Measurements from ENCODE around the gene MKKS. TPM values are rescaled to one million over a fixed set of nuclear protein-coding genes. Genes with fewer than 3 reads are reported as not detected.

Gene MKKS
- total and polyA plus RNA-seq, 2 donors (not counting 1 experiment from before 2014, with no cell fraction given): 6.0 to 12.6 TPM

DNA sequence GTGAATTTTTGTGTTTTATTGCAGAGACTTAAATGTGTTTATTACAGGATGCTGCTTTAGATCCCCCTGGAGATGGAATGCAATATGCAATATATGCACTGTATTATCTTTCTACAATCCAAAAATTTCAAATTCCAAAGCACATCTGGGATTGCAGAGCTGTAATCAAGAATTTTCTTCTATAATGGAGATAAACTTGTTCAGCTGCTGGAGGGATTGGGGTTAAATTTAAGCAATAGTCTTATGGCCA lies 66.4 kb downstream of the MKKS start:
- peaks cover 22% of the 10 kb centered on the region for H3K27me3 Mint-ChIP-seq
- ChIA-PET CTCF (interaction anchor here (1.0 kb wide), 1 partner anchor 59 kb away, joined by 3 read pairs; no protein-coding TSS in a partner anchor), POLR2A (no interaction called here)
- H2AFZ ChIP-seq (ENCODE audit: insufficient read depth, low read depth, low read length, poor library complexity, severe bottlenecking): no peak overlapping the region
- no peak overlapping the region for H3K4me3 ChIP-seq (ENCODE audit: control extremely low read depth in 1 of 5, extremely low read depth in 1 of 5, insufficient read depth in 1 of 5, low read depth in 2 of 5, low read length in 4 of 5)
- TF ChIP-seq, protein P1, sequence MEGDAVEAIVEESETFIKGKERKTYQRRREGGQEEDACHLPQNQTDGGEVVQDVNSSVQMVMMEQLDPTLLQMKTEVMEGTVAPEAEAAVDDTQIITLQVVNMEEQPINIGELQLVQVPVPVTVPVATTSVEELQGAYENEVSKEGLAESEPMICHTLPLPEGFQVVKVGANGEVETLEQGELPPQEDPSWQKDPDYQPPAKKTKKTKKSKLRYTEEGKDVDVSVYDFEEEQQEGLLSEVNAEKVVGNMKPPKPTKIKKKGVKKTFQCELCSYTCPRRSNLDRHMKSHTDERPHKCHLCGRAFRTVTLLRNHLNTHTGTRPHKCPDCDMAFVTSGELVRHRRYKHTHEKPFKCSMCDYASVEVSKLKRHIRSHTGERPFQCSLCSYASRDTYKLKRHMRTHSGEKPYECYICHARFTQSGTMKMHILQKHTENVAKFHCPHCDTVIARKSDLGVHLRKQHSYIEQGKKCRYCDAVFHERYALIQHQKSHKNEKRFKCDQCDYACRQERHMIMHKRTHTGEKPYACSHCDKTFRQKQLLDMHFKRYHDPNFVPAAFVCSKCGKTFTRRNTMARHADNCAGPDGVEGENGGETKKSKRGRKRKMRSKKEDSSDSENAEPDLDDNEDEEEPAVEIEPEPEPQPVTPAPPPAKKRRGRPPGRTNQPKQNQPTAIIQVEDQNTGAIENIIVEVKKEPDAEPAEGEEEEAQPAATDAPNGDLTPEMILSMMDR (IDR thresholded peaks at IDR 0.05): no peak
- no peak for TF ChIP-seq EZH2 (IDR thresholded peaks at IDR 0.05; ENCODE audit: borderline replicate concordance, insufficient read depth, low read depth, low read length, poor library complexity, severe bottlenecking)
- DNase-seq (no peak), ATAC-seq (ENCODE audit: low read depth) (no peak)
- H3K27ac Mint-ChIP-seq: no peak overlapping the region
- intact Hi-C loops (cut with micrococcal nuclease): no loop called here
- H4K20me1 ChIP-seq (ENCODE audit: control insufficient read depth, insufficient read depth, low read length, poor library complexity, severe bottlenecking): no peaks in the 10 kb centered on the region
- no peak overlapping the region for H3K27ac ChIP-seq (ENCODE audit: low read length in 2 of 2)
- H3K9me3 Mint-ChIP-seq (ENCODE audit: insufficient read depth): no peaks in the 10 kb centered on the region
- peaks cover 0 to 3% (median 1%) of the 10 kb centered on the region in 4 experiments for H3K27me3 ChIP-seq (replicated peaks in 1 of 4; ENCODE audit: control extremely low read depth in 1 of 4, control insufficient read depth in 3 of 4, insufficient read depth in 4 of 4, low read length in 3 of 4)
- no peaks in the 10 kb centered on the region for H3K4me1 ChIP-seq (ENCODE audit: control insufficient read depth in 2 of 2, insufficient read depth in 2 of 2, low read length in 2 of 2)
- no peaks in the 10 kb centered on the region for H3K79me2 ChIP-seq (ENCODE audit: control insufficient read depth, insufficient read depth, low read length)
- no peaks in the 10 kb centered on the region for H3K9me3 ChIP-seq (ENCODE audit: control extremely low read depth in 1 of 3, control insufficient read depth in 2 of 3, insufficient read depth in 1 of 3, low read length in 2 of 3)
- no peaks in the 10 kb centered on the region for H3K36me3 ChIP-seq (replicated peaks in 1 of 2; ENCODE audit: control extremely low read depth in 1 of 2, control insufficient read depth in 1 of 2, extremely low read depth in 1 of 2, insufficient read depth in 2 of 2, low read length in 1 of 2)
- no peaks in the 10 kb centered on the region for H3K4me1 Mint-ChIP-seq
- no peak overlapping the region for H3K9ac ChIP-seq (ENCODE audit: low read length)
- H3K4me2 ChIP-seq (replicated peaks; ENCODE audit: low read depth, low read length, poor library complexity, severe bottlenecking): no peak overlapping the region
- H3K4me3 Mint-ChIP-seq: no peak overlapping the region

DNA sequence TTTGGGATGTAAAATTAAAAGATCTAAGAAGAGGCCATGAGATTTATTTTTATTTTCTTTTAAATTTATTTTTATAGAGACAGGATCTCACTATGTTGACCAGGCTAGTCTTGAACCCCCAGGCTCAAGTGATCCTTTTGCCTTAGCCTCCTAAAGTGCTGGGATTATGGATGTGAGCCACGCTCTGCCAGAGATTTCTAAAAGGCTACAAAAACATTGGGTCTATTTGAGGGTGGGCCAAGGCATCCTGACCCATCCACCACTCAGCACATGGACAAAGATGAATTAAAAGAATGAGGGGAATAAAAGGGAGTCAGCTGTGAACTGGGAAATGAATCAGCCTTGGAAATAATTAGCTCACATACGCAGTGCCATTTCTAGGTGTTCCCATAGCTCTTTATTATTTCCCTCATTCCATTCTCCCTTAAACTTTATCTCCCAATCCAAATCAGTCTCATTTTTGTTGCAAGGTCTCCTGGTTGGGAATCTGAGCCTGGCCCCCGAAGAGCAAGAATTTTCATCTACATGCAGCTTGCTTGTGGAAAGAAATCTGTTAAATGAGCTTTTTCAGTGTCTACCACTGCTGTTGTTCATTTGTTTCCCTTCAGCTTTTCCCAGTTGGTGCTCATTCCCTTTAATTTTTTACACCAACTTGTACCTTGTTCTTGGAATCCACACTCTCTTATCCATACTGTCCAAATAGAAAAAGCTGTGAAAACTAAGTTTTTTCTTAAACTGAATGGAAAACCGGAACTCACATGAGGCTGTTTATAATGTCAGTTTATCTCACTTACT lies 66.9 kb downstream of the MKKS start:
- H3K9me3 ChIP-seq (ENCODE audit: control extremely low read depth in 1 of 3, control insufficient read depth in 2 of 3, insufficient read depth in 1 of 3, low read length in 2 of 3): no peaks in the 10 kb centered on the region
- H3K79me2 ChIP-seq (ENCODE audit: control insufficient read depth, insufficient read depth, low read length): no peaks in the 10 kb centered on the region
- H3K4me3 Mint-ChIP-seq: no peak overlapping the region
- TF ChIP-seq, protein P1 (IDR thresholded peaks at IDR 0.05): no peak
- no peak for TF ChIP-seq EZH2 (IDR thresholded peaks at IDR 0.05; ENCODE audit: borderline replicate concordance, insufficient read depth, low read depth, low read length, poor library complexity, severe bottlenecking)
- H3K9me3 Mint-ChIP-seq (ENCODE audit: insufficient read depth): no peaks in the 10 kb centered on the region
- H2AFZ ChIP-seq (ENCODE audit: insufficient read depth, low read depth, low read length, poor library complexity, severe bottlenecking): no peak overlapping the region
- H3K27ac ChIP-seq (ENCODE audit: low read length in 2 of 2): no peak overlapping the region
- peaks cover 0 to 3% (median 1%) of the 10 kb centered on the region in 4 experiments for H3K27me3 ChIP-seq (replicated peaks in 1 of 4; ENCODE audit: control extremely low read depth in 1 of 4, control insufficient read depth in 3 of 4, insufficient read depth in 4 of 4, low read length in 3 of 4)
- intact Hi-C loops (cut with micrococcal nuclease): no loop called here
- no CpG with 5 or more reads among the region's 4 CpGs for WGBS (ENCODE audit: insufficient coverage)
- H3K4me1 Mint-ChIP-seq: no peaks in the 10 kb centered on the region
- H3K9ac ChIP-seq (ENCODE audit: low read length): no peak overlapping the region
- no peak overlapping the region for H3K4me2 ChIP-seq (replicated peaks; ENCODE audit: low read depth, low read length, poor library complexity, severe bottlenecking)
- ATAC-seq (ENCODE audit: low read depth): no peak
- ChIA-PET CTCF (interaction anchor here (1.0 kb wide), 1 partner anchor 60 kb away, joined by 3 read pairs; no protein-coding TSS in a partner anchor), POLR2A (no interaction called here)
- no peaks in the 10 kb centered on the region for H3K36me3 ChIP-seq (replicated peaks in 1 of 2; ENCODE audit: control extremely low read depth in 1 of 2, control insufficient read depth in 1 of 2, extremely low read depth in 1 of 2, insufficient read depth in 2 of 2, low read length in 1 of 2)
- no peak overlapping the region for H3K27ac Mint-ChIP-seq
- peaks cover 22% of the 10 kb centered on the region for H3K27me3 Mint-ChIP-seq
- no peaks in the 10 kb centered on the region for H3K4me1 ChIP-seq (ENCODE audit: control insufficient read depth in 2 of 2, insufficient read depth in 2 of 2, low read length in 2 of 2)
- DNase-seq: no peak
- H3K4me3 ChIP-seq (ENCODE audit: control extremely low read depth in 1 of 5, extremely low read depth in 1 of 5, insufficient read depth in 1 of 5, low read depth in 2 of 5, low read length in 4 of 5): no peak overlapping the region
- H4K20me1 ChIP-seq (ENCODE audit: control insufficient read depth, insufficient read depth, low read length, poor library complexity, severe bottlenecking): no peaks in the 10 kb centered on the region
